GM12892 (cell line): Measurements from ENCODE around the gene CLDN6.

Experiments
- DNase-seq: peaks from one replicate; pipeline ENCODE4 v3.0.0; 2011; ENCODE audit not compliant: insufficient read length
- FAIRE-seq: peaks from 2 replicates; lab custom pipeline; 2011; peaks lifted over from hg19 to GRCh38; lab: Jason Lieb, UNC
- POLR2A ChIP-seq: IDR thresholded peaks from 2 replicates; pipeline ENCODE4 v1.6.1; 2011; ENCODE audit warnings: low read depth, low read length, control low read depth
- POLR2AphosphoS5 ChIP-seq: IDR thresholded peaks from 2 replicates; pipeline ENCODE4 v1.6.1; 2011; ENCODE audit warnings: low read depth, low read length, control low read depth
- TAF1 ChIP-seq: IDR thresholded peaks from 2 replicates; pipeline ENCODE4 v1.6.1; 2011; ENCODE audit warnings: low read depth, mild to moderate bottlenecking, control low read depth, low read length, borderline replicate concordance

Gene CLDN6

GRCh38 chr16:3049921-3050481 lies 32.0 kb upstream of the CLDN6 start:
- no peak for DNase-seq
- no peak for FAIRE-seq

GRCh38 chr16:3047387-3047720 lies 29.4 kb upstream of the CLDN6 start:
- no peak for FAIRE-seq
- no peak for DNase-seq
- TF ChIP-seq POLR2A: no peak
- no peak for TF ChIP-seq TAF1
- no peak for TF ChIP-seq POLR2AphosphoS5

More at GRCh38 chr16:3049921-3050481, 32.0 kb upstream of the CLDN6 start:
- TF ChIP-seq TAF1 (no peak), POLR2A (no peak), POLR2AphosphoS5 (no peak)

- FAIRE-seq: no peak
- TF ChIP-seq TAF1: no peak
- TF ChIP-seq POLR2A: no peak
- no peak for TF ChIP-seq POLR2AphosphoS5
- no peak for DNase-seq
Measured at GRCh38 chr16:3046641-3047386, 28.8 kb upstream of the CLDN6 start.

- TF ChIP-seq POLR2AphosphoS5: no peak
- no peak for TF ChIP-seq POLR2A
- TF ChIP-seq TAF1: no peak
- DNase-seq (peak; percentile 73), FAIRE-seq (no peak)
Measured at GRCh38 chr16:3045758-3046640, 28.0 kb upstream of the CLDN6 start, which contains the start of gene MMP25. TSS of gene MMP25 (plus strand) at chr16:3046561. CDS start at chr16:3046918, 357 bp downstream.

GRCh38 chr16:3044708-3045107 lies 26.7 kb upstream of the CLDN6 start:
- FAIRE-seq (no peak), DNase-seq (no peak)
- no peak for TF ChIP-seq TAF1
- TF ChIP-seq POLR2AphosphoS5: no peak
- TF ChIP-seq POLR2A: no peak

GRCh38 chr16:3042376-3042775 lies 24.4 kb upstream of the CLDN6 start:
- TF ChIP-seq POLR2AphosphoS5: no peak
- TF ChIP-seq TAF1: no peak
- TF ChIP-seq POLR2A: no peak
- FAIRE-seq: no peak
- no peak for DNase-seq

GRCh38 chr16:3038896-3039295 lies 20.9 kb upstream of the CLDN6 start:
- DNase-seq (no peak), FAIRE-seq (no peak)
- TF ChIP-seq POLR2A (no peak), POLR2AphosphoS5 (no peak), TAF1 (no peak)

GRCh38 chr16:3038256-3038655 lies 20.3 kb upstream of the CLDN6 start:
- no peak for DNase-seq
- no peak for TF ChIP-seq POLR2A
- no peak for FAIRE-seq

- no peak for DNase-seq
- FAIRE-seq: no peak
- TF ChIP-seq TAF1: no peak
- no peak for TF ChIP-seq POLR2AphosphoS5
- TF ChIP-seq POLR2A: no peak
Measured at GRCh38 chr16:3036726-3037315, 18.8 kb upstream of the CLDN6 start, which contains the start of gene BICDL2. TSS of gene BICDL2 (minus strand) at chr16:3036944. CDS start at chr16:3035496, 1,448 bp downstream.

- DNase-seq: no peak
- TF ChIP-seq POLR2A (no peak), TAF1 (no peak), POLR2AphosphoS5 (no peak)
- no peak for FAIRE-seq
Measured at GRCh38 chr16:3035972-3036725, 18.2 kb upstream of the CLDN6 start.

GRCh38 chr16:3035289-3035971 lies 17.4 kb upstream of the CLDN6 start:
- TF ChIP-seq POLR2A (no peak), POLR2AphosphoS5 (no peak), TAF1 (no peak)
- DNase-seq (no peak), FAIRE-seq (no peak)
